ENCODE results near the gene ZNF117. TPM values are rescaled to one million over a fixed set of nuclear protein-coding genes. Genes with fewer than 3 reads are reported as not detected.
"Not testable (repeated sequence)": the region's sequence is repeated elsewhere in the genome, so short reads cannot be mapped to it uniquely, and the experiment has no call there.

Gene ZNF117
- polyA plus RNA-seq, 4 donors: 18.1 to 73.7 (median 42.6) TPM

DNA sequence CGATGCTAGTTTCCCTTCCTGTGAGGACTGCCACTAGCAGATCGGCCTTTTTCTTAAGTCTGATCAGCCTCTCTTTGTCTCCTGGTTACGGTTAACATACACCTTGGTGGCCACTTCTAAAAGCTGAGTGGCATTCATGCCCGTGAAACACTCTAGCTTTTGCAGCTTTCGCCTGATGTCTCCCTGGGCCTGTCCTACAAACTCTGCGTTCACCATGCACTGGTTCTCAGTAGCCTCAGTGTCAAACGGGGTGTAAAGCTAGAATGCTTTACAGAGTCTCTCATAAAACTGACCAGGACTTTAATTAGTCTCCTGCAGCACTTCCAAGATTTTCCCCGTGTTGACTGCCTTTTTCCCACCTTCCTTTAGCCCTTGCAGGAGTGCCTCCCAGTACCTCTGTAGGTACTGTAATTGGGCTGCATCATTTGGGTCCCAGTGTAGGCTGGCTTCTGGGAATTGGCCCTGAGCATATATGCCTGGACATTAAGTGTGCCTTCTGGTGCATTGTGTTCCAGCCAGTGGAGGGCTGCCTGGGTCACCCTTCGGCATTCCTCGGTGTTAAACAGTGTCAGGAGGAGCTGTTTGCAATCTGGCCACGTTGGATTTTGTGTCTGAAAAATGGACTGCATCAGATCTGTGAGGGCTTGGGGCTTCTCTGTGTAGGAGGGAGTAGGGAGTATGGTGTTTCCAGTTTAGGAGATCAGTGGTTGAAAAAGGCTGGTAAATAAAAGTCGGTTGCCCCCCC lies 6.5 kb upstream of the ZNF117 start:
- DNase-seq (ENCODE audit: low read depth in 4 of 4, low spot score in 2 of 4): no peak

DNA sequence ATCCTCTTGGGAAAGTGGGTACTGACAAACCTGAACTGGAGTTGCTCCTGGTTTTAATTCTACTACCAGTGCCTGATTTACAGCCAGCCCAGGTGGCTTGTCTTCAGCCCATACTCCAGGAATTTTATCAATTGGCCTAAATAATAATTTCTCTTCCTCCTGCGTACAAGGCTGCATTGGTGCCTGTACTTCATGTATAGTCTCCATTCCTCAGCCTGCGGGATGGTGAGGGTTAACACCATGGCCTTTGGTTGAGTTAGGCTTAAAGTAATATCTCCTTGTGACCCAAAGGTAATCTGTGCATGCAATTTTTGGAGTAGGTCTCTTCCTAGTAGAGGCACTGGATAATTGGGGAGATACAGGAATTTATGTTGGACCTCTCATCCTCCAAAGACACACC lies 5.5 kb upstream of the ZNF117 start:
- no peak for DNase-seq (ENCODE audit: low read depth in 4 of 4, low spot score in 2 of 4)

DNA sequence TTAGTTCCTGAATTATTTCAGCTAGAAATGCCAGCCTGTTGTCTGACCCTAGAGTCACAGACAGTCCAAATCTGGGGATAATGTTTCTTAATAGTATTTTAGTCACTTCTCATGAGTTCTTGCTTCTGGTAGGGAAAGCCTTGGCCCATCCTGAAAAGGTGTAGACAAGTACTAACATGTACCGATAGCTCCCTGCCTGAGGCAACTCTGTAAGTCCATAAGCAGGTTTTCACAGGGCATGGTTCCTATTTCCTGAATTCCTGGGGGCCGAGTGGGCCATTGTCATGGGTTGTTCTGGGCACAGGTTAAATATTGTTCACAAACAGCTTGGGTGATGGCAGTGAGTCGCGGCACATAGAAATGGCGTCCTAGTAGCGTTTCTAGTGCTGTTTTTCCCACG lies 3.1 kb upstream of the ZNF117 start:
- DNase-seq (ENCODE audit: low read depth in 4 of 4, low spot score in 2 of 4): no peak

DNA sequence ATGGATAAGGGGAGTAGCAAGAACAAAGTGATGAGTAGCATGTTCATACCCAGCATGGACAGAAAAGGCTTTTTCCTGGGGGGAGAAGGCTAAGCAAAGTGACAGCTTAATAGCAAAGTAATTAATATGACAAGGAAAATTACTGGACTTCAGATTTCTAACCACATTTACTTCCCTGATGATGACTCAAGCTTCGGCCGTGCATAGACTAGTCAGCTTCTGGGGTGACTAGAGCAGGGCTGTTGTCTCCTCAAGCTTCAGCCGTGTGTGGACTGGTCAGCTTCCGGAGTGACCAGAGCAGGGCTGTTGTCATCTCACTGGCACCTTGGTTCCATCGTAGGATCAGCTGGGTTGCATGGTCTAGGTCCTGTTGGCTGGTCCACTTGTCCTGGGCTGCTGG lies 2.1 kb upstream of the ZNF117 start:
- no peak for DNase-seq (ENCODE audit: low read depth in 4 of 4, low spot score in 2 of 4)

DNA sequence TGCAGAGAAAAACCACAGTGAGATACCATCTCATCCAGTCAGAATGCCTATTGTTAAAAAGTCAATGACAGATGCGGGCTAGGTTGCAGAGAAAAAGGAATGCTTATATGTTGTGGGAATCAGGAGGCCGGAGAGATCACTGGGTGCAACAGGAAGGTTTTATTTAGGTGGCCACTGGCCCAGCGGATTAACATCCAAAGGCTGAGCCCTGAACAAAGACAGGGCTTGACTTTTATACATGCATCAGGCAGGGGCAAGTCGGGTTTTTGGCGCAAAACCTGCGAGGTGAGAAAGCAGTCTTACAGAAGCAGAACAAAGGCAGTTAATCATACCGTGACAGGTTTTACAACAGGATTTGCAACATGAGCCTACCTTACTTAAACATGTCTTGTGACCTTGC lies 620 bp downstream of the ZNF117 start:
- no peak for DNase-seq (ENCODE audit: low read depth in 4 of 4, low spot score in 2 of 4)

DNA sequence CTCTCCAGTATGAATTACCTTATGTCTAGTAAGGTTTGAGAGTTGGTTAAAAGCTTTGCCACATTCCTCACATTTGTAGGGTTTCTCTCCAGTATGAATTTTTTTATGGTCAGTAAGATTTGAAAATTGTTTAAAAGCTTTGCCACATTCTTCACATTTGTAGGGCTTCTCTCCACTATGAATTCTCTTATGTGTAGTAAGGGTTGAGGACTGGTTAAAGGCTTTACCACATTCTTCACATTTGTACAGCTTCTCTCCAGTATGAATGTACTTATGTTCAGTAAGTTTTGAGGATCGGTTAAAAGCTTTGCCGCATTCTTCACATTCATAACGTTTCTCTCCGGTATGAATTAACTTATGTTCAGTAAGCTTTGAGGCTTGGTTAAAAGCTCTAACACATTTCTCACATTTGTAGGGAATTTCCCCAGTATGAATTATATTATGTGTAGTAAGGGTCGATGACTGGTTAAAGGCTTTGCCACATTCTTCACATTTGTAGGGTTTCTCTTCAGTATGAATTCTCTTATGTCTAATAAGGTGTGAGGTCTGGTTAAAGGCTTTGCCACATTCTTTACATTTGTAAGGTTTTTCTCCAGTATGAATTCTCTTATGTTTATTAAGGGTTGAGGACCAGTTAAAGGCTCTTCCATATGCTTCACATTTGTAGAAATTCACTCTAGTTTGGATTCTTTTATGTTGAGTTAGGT lies 12.2 kb downstream of the ZNF117 start:
- no peak for DNase-seq (ENCODE audit: low read depth in 4 of 4, low spot score in 2 of 4)

DNA sequence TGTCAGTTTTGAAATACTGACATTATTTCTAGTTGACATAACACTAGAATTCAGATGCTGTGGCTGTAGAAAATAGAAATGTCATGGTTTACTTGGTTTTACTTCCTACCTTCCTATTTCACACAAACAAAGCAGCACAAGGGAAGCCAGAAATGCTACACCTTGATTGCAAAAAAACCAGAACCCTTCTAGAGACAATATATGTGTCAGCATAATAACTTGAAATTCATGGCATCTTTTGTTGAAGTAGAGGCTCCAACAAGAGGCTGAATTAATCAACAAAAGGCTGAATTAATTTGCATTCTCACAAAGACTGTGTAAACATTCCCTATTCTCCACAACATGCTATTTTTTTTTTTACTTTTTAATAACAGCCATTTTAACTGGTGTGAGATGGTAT lies 25.2 kb downstream of the ZNF117 start:
- DNase-seq (ENCODE audit: low read depth in 4 of 4, low spot score in 2 of 4): no peak

DNA sequence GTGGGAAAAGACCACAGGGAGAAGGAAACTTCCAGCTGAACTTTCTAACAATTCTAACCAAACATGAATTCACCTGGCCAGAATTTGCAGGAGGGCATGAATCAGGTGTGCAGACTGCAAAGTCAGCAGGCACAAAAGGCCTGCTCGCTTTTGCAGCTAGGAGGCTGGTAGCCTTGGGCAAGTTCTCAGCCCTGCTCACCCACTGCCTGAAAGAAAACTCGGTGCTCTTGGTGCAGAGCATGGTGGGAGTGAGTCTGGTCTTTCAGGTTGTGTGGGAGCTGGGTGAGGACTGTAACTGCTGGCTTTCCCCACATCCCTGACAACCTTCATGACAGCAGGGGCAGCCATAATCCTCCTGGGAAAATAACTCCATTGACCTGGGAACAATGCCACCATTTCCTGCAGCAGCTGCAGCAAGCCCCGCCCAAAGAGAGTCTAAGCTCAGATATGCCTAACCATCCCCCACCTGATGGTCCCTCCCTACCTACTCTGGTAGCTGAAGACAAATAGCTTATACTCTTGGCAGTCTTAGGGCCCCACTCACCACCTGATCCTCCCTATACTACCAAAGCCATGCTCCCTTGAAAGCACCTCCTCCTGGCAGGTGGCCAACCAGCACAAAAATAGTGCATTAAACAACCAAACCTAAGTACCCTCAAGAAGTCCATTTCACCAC lies 31.6 kb downstream of the ZNF117 start:
- no peak for DNase-seq (ENCODE audit: low read depth in 4 of 4, low spot score in 2 of 4)

DNA sequence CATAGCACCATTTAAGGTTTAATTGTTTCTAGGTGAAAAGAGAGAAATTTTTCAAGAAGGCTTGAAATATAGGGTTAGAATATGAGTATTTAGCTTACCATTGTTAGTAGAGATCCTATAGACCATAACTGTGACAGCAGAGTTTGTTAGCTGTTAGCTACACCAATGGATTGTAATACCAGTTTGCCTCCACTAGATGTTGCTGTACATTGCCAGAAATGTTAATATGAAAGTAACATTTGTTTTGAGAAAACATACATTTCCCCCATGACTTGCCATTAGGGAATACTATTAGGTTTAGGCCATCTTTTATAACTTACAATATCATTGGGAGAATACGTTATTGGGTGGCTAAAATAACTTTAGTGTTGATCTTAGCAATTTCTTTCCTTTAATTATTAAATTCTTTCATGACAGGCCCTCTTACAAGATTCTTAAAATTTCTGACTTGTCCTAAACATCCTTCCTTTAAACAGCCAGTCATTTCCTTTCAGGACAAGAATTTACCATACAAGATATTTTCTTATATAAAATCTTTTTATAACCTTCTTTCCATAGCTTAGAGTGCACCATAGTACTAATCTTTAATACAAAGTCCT lies 39.5 kb downstream of the ZNF117 start:
- DNase-seq (ENCODE audit: low read depth in 4 of 4, low spot score in 2 of 4): peak in 1 of 4 donors; percentile 29

DNA sequence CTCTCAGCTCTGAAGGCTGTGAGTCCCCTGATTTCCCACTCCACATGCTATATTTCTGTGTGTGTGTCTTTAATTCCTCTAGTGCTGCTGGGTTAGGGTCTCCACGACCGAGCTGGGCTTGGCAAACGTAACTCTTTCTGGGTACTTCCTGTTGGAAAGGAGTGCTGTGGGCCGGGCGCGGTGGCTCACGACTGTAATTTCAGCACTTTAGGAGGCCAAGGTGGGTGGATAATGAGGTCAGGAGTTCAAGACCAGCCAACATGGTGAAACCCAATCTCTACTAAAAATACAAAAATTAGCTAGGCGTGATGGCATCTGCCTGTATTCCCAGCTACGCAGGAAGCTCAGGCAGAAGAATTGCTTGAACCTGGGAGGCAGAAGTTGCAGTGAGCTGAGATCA lies 40.2 kb downstream of the ZNF117 start:
- not testable (repeated sequence) for DNase-seq (ENCODE audit: low read depth in 4 of 4, low spot score in 2 of 4)

DNA sequence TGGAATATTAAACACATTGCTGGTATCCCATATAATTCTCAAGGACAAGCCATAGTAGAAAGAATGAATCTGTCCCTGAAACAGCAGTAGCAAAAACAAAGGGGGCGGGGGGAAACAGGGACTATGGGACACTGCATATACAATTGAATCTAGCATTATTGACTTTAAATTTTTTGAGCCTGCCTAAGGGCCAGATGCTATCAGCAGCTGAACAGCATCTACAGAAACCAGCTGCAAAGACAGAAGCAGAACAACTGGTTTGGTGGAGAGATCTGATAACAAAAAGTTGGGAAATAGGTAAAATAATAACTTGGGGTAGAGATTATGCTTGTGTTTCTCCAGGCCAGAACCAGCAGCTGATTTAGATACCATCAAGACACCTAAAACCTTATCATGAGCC lies 42.1 kb downstream of the ZNF117 start:
- DNase-seq (ENCODE audit: low read depth in 4 of 4, low spot score in 2 of 4): not testable (repeated sequence)

DNA sequence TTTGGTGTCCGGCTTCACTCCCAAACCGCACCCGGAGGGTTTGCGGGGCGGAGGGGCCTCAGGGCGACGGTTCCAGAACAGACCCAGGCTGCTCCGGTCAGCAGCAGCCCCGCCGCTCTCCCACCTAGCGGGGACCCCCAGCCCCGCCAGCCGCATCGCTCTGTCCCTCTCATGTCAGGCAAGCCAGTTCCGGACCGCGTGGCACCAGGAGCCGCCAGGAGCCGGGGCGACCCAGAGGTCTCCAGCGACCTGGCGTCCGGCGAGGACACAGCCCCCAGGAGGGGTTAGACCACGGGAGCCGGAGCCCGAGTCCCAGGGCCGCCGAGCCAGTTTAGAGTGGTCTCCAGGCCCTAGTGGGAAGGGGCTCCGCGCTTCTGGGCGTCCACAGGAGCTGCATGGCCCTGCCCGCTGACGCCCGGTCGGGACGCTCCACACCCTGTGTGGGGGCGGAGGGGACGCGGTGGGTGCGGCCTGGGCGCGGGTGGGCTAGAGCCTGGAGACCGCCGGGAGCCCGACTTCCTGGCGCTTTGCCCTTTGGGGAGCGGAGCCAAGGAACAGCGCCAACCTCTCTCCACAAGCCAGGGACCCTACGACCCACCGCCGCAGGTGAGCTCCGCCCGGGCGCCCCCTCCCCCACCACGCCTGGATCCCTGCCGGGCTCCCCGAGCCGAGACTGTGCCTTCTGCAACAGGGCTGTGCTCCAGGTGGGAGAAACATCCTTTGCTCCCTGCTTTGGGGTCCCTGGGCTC lies 43.4 kb downstream of the ZNF117 start:
- no peak for DNase-seq (ENCODE audit: low read depth in 4 of 4, low spot score in 2 of 4)

DNA sequence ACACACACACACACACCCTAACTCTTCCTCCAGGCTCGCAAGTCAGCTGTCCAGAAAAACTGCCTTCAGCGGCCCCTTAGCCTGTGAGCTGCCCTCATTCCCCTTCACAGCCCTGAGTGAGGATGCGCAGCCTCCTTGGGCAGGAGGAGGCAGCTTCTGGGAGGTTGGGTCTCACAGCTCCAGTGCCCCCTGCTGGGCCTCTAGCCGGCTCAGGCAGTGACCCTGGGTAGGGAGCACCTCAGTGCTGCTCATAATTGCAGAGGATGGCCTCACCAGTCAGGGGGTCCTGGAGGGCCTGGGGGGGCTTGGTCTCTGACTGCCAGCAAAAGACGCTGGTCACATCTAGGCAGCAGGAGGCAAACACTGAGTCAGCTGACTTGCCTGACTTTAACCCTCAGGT lies 44.1 kb downstream of the ZNF117 start:
- DNase-seq (ENCODE audit: low read depth in 4 of 4, low spot score in 2 of 4): no peak

DNA sequence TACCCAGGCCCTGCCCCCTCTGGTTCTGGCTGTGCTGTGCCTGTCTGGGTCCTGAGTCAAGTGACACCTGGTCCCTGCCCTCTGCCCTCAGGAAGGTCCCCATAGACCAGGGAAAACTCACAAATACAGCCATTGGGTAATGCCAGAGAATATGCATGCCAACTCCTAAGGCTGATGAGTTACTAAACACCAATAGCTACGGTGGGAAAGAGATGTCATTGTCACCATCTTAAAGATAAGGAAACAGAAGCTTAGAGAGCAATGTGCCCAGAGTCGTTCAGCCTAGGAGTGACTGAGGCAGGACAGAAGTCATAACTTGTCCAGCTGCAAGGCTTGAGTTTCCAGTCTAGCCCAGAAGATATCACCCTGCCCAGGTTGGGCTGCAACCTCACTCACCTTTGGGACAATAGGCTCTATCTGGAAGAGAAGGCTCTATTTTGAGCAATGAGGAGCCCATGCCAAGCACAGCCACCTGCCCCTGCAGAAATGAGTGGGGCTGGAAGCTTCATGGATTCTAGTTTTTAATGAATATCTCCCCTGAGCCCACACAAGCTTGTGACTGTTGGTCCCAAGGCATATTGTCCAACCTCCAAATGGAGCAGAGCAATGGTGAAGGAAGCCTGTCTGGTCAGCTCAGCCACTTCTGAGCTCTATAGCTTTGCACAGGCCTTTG lies 45.2 kb downstream of the ZNF117 start:
- DNase-seq (ENCODE audit: low read depth in 4 of 4, low spot score in 2 of 4): no peak

DNA sequence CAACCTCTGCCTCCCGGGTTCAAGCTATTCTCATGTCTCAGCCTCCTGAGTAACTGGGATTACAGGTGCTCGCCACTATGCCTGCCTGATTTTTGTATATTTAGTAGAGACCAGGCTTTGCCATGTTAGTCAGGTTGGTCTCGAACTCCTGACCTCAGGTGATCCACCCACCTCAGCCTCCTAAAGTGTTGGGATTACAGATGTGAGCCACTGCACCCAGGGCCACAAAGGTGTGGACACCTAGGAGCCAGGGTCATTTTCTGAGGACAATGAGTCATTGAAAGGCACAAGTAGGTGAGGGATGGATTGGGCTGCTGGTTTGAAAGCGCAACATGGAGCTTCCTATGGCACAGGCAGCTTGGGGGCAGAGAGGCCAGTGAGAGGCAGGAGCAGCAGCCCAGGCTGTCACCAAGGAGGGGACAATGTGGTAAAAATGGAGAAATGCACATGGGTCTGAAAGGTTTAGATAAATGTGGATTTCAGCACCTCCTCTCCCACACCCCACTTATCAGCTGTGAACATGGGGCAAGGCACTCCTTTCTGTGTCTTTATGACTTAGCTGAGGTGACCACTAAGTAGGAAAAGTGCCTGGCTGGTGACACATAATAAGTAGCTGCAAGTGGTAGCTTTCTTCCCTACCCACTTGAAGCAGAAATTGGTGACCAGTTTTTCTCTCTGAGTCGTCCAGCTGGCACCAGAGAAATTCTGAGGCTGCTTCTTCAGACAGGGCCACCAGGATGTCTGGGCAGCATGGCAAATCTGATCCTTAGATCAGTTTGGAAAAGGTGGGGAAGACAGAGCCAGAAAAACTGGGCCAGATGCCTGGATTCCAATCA lies 46.0 kb downstream of the ZNF117 start:
- not testable (repeated sequence) for DNase-seq (ENCODE audit: low read depth in 4 of 4, low spot score in 2 of 4)

DNA sequence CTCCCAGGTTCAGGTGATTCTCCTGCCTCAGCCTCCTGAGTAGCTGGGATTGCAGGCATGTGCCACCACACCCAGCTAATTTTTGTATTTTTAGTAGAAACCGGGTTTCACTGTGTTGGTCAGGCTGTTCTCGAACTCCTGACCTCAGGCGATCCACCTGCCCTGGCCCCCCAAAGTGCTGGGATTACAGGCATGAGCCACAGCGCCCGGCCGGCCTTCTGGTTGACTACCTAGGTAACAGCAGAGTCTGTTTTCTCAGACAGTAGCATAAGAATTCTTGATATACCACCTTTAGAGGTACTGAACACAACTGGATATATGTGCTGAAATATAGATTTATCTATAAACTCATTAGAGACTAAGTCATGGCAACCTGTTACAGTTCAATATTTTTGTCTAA lies 50.8 kb downstream of the ZNF117 start:
- DNase-seq (ENCODE audit: low read depth in 4 of 4, low spot score in 2 of 4): not testable (repeated sequence)

DNA sequence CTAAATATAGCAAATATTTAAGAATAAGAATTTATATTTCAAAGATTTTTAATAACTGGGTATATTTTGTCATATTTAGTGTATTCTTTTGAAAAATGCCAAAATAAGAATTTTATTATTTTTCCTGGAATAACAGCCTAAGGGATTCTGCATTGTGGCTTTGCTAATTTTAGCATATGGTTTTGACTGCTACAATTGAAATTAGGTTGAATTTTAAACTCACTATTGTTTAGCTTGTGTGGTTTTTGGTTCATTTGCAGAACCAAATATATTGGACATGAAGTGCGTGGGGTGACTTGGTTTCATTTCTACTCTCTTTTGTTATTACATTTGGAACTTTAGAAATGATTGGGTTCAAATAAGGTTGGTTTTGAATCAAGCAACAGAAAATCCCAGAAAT lies 52.3 kb downstream of the ZNF117 start:
- no peak for DNase-seq (ENCODE audit: low read depth in 4 of 4, low spot score in 2 of 4)

DNA sequence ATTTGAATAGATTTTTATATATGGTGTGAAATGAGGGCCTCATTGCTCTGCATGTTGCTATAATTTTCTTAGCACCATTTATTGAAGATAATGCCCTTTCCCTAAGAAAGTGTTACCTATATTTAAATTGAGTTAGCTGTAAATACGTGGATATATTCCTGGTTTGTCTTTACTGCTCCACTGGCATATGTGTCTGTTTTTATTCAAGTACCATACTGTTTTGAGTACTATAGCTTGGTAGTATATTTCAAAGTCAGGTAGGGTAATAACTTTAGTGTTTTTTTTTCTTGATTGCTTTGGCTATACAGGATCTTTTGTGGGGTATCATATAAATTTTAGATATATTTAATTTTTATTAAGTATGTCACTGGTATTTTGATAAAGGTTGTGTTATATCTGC lies 56.4 kb downstream of the ZNF117 start:
- no peak for DNase-seq (ENCODE audit: low read depth in 4 of 4, low spot score in 2 of 4)

Measured in left renal cortex interstitium (tissue), 4 donors.